ENCODE results near the gene CDK8. TPM values are rescaled to one million over a fixed set of nuclear protein-coding genes. Genes with fewer than 3 reads are reported as not detected.

CDK8 gene
- total and polyA plus RNA-seq, 10 of the 15 experiments (the other 5 are each of a cell fraction or from before 2014, with no cell fraction given) = 8.6 to 23.5 (median 12.5) TPM

- peaks cover 18% of the 10 kb centered on the region for H3K79me2 ChIP-seq (ENCODE audit: control insufficient read depth, insufficient read depth, low read length)
- H3K27me3 ChIP-seq (replicated peaks in 1 of 2; ENCODE audit: control insufficient read depth in 2 of 2, insufficient read depth in 2 of 2, low read length in 1 of 2) = no peaks in the 10 kb centered on the region
- H4K20me1 ChIP-seq (ENCODE audit: control insufficient read depth, insufficient read depth) = no peaks in the 10 kb centered on the region
- TF ChIP-seq MEF2A (IDR thresholded peaks at IDR 0.05; ENCODE audit: insufficient read depth, low read depth, low read length) = no peak
- TF ChIP-seq RCOR1 (conservative IDR thresholded peaks at IDR 0.05; ENCODE audit: low read depth, low read length) = no peak
- no peak for TF ChIP-seq SRF (IDR thresholded peaks at IDR 0.05; ENCODE audit: low read depth in 2 of 2, low read length in 2 of 2)
- no peak for TF ChIP-seq ZNF384 (IDR thresholded peaks at IDR 0.05; ENCODE audit: borderline replicate concordance, low read depth, low read length)
- no peak for TF ChIP-seq USF1 (IDR thresholded peaks at IDR 0.05; ENCODE audit: borderline replicate concordance, extremely low read length, insufficient read depth, low read depth, low read length)
- TF ChIP-seq MTA2 (IDR thresholded peaks at IDR 0.05; ENCODE audit: low read depth) = no peak
- no peak for TF ChIP-seq CBFB (IDR thresholded peaks at IDR 0.05; ENCODE audit: low read depth)
- no peak for TF ChIP-seq PAX8 (IDR thresholded peaks at IDR 0.05)
- no peak for TF ChIP-seq RAD51 (IDR thresholded peaks at IDR 0.05)
- no peak for TF ChIP-seq BRCA1 (IDR thresholded peaks at IDR 0.05; ENCODE audit: low read depth, low read length)
- no peak for TF ChIP-seq ZNF217 (IDR thresholded peaks at IDR 0.05)
- TF ChIP-seq ATF2 (IDR thresholded peaks at IDR 0.05; ENCODE audit: low read length) = no peak
- no peak for TF ChIP-seq RELB (IDR thresholded peaks at IDR 0.05; ENCODE audit: low read depth)
- TF ChIP-seq EGR1 (IDR thresholded peaks at IDR 0.05; ENCODE audit: borderline replicate concordance in 1 of 2, low read depth in 2 of 2, low read length in 2 of 2) = no peak
- no peak for TF ChIP-seq HDAC6 (IDR thresholded peaks at IDR 0.05; ENCODE audit: unreplicated experiment)
- in situ Hi-C loops (cut with MboI) (no loop called here), intact Hi-C loops (cut with micrococcal nuclease; ENCODE audit: unreplicated experiment) (no loop called here)
- no peak overlapping the region for H3K4me2 ChIP-seq (ENCODE audit: control insufficient read depth, insufficient read depth)
- no peak overlapping the region for H3K9ac ChIP-seq (ENCODE audit: control insufficient read depth, insufficient read depth, low read length)
- H3K4me1 ChIP-seq (ENCODE audit: control insufficient read depth, insufficient read depth, low read length) = no peaks in the 10 kb centered on the region
- ChIA-PET CTCF (interaction anchor here (1.8 to 7.8 kb wide), 2 partner anchors 11 to 30 kb away, joined by 5 to 48 read pairs; no protein-coding TSS in a partner anchor), RAD21 (ENCODE audit: unreplicated experiment) (no interaction called here), POLR2A (no interaction called here), SMC1A (ENCODE audit: uncharacterized antibody, unreplicated experiment) (interaction anchor here (1.3 to 2.4 kb wide), 2 partner anchors 11 to 21 kb away, joined by 3 to 8 read pairs; no protein-coding TSS in a partner anchor)
- WGBS (ENCODE audit: insufficient coverage, insufficient replicate concordance, low lambda C conversion rate, missing lambda C conversion rate) = 98% methylated on average over 2 of the region's 2 CpGs
- no TSS peak for BruUV-seq (replicated peaks)
- no peak overlapping the region for H3K27ac ChIP-seq (ENCODE audit: control insufficient read depth, insufficient read depth)
- no peak overlapping the region for H2AFZ ChIP-seq (ENCODE audit: control insufficient read depth, low read depth, low read length)
- H3K36me3 ChIP-seq (ENCODE audit: control insufficient read depth in 2 of 2, insufficient read depth in 2 of 2, low read length in 1 of 2) = peaks cover 8 to 31% of the 10 kb centered on the region in 2 experiments
- H3K9me3 ChIP-seq (replicated peaks; ENCODE audit: control insufficient read depth, insufficient read depth, low read length) = no peaks in the 10 kb centered on the region
- H3K4me3 ChIP-seq = no peak overlapping the region
- ATAC-seq (no peak), FAIRE-seq (no peak), DNase-seq (ENCODE audit: low read depth, low spot score) (no peak)
Observed at GRCh38 chr13:26216042-26216441, 37.9 kb upstream of the CDK8 start.

All from GM12878 (cell line).